ENCODE measurements around the gene CNNM4.
"Not testable (repeated sequence)": the region's sequence is repeated elsewhere in the genome, so short reads cannot be mapped to it uniquely, and the experiment has no call there.

CNNM4 gene

DNA sequence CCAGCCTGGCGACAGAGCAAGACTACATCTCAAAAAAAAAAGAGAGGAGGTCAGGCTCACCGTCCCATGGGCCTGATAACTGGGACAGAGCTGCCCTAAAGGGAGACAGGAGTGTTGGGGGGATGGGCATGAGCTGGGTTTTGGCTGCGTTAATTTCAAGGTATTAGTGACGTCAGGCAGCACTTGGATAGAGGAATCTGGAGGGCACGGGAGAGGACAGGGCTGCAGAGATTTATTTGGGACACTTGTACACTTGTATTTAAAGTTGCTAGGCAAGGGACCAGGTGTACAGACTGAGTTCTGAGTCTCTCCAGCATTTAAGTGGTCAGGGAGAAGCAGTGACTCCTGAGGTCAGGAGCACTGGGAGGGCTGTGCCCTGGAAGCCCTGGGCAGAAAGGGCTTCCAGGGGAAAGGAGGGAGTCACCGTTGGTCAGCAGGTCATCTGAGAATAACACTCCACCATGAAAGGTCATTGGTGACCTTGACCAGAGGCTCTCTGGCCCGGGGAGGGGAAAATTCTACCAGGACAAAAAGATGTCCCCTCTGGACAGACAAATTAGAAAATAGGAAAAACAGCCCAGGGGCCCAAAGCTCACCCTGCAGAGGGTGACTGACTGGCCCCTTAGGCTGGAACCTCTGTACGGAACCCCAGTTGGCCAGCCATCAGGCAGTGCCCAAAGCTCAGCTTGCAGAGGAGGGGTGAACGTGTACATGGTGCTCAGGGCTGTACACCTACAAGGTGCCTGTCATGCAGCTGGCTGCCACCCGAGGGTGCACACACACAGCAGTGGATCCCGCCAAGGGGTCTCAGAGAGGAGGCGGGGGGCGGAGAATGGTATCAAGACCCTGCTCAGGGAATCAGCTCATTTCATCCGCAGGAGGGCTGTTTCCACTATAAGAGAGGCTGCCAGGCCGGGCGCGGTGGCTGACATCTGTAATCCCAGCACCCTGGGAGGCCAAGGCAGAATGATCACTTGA, 32.4 kb downstream of the CNNM4 start:
- DNase-seq (ENCODE audit: low read depth in 2 of 2), result no peak

DNA sequence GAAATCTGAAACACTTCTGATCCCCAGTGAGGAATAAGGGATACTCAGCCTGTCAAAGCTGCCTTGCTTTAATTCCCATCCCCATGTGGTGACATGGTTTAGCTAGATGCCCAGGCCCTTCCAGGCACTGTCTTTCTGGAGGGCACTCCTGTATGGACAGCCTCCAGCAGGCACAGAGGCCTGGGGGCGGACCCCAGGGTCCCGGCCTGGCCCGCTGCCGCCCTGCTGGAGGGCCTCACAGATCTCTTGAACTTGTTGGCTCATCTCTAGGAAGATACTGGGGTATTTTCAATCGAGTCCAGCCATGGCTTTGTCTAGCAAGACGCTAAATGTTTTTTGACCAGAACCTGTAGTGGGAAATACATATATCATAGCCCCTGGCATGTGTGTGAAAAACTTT, 34.4 kb downstream of the CNNM4 start:
- DNase-seq (ENCODE audit: low read depth in 2 of 2), result no peak

DNA sequence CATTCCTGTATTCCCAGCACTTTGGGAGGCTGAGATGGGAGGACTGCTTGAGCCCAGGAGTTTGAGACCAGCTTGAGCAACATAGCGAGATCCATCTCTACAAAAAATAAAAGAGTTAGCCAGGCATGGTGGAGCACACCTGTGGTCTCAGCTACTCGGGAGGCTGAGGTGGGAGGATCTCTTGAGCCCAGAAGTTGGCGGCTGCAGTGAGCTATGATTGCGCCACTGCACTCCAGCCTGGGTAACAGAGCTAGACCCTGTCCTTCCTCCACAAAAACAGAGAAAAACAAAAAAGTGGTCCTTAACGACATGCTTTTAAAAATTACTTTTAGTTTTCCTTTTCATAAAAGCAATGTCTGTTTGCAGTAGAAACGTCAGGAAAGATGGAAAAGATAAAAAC, 35.8 kb downstream of the CNNM4 start:
- DNase-seq (ENCODE audit: low read depth in 2 of 2), result not testable (repeated sequence)

DNA sequence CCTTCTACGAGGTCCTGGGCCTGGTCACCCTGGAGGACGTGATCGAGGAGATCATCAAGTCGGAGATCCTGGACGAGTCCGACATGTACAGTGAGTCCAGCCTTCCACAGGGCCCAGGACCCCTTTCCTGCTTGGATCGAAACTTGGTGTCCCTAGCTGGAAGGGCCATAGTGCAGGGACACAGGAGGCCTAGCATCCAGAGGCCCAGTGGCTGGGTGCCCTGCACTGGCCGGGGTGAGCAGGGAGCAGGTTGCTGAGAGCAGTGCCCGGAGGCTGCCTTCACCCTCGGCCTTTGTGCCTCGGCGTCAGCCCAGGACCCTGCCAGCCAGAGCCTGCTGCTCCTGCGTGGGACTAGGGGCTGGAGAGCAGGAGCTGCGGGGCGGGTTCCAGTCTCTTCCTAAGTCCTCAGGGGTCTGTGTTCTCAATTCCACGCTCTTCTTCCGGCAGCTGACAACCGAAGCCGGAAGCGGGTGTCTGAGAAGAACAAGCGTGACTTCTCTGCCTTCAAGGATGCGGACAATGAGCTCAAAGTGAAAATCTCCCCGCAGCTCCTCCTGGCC, 36.4 kb downstream of the CNNM4 start:
- no peak for DNase-seq (ENCODE audit: low read depth in 2 of 2)

DNA sequence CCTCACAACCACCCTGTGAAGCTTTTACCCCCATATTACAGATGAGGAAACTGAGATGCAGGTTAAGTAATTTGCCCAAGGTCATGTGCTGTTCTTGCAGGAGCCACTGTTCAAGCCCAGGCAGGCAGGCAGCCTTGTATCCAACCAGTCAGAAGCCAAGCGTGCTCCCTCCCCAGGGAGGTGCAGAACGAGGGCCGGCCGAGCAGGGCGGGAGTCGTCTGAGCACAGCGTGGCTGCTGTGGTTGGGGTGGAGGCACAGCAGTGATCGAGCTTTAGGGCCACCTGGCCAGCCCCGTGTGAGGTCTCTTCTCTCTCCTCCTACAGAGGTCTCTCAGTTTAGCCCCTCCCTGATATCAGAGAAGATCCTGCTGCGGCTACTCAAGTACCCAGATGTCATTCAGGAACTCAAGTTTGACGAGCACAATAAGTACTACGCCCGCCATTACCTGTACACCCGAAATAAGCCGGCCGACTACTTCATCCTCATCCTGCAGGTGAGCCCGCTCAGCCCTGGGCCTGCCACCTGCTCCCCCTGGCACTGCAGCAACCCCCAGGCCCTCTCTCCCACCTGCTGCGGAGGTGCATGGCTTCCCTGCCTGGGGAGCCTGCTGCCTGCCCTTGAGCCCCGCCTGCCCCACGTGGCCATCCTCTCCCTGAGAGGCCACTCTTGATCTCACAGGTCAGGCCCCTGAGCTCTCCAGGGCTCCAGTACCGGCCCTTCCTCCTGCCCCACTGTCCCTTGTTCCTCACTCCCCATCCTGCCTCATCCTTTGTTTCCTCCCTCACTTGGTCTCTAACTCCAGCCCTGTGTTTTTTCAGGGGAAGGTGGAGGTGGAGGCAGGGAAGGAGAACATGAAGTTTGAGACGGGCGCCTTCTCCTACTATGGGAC, 38.3 kb downstream of the CNNM4 start:
- DNase-seq (ENCODE audit: low read depth in 2 of 2), result no peak

DNA sequence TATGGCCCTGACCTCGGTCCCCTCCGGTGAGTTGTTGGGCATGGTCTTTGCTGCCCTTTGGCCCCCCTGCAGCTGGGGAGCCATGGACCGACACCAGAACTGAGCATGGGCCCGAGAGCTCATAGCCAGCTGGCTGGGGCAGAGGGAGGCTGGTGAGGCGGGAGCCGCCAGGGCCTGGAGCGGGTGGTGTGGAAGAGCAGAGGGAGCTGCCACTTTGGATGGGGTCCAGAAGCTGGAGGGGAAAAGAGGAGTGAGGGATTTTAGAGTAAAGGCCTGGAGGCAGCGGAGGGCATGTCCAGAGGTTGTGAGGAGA, 38.9 kb downstream of the CNNM4 start:
- DNase-seq (ENCODE audit: low read depth in 2 of 2), result no peak

DNA sequence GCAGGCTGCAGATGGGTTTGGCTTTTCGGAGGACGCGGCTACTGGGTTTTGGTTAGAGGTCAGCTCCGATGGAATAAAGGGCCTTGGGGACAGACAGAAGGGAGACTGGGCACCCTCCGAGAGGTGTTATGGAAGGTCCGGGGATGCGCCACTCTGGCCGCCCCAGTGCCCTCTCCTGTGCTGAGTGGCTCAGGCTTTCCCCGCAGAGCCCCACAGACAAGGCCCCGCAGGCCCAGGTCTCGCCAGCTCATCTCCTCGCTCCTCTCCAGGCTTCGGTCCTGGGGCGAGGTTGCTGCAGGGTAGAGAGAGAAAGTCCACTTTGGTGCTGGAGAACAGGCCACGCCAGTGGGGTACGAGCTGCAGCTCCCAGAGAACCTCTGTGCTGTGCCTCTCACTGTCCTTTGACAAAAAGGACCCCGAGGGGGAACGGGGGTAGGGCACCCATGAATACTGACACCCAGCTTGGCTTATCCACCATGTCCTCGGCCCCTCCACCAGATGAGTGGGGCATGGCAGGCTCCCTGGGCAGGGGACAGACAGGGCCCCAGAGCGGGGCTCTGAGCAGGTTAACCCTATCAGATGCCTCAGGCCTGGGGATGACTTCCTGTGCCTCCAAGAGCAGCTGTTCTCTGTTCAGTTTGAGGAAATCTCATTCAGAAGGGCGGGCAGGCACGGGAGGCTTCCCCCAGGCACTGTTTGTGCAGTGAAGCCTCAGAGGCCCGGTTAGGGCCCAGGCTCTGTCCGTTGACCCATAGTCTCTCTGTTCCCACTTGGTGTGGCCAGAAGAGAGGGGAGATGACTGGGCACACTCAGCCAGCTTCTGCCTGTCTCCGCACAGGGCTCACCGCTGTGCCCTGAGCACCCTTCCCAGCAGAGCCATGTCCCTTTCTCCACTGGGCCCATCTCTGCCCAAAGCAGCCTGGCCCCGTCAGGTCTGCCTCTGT, 39.6 kb downstream of the CNNM4 start:
- no peak for DNase-seq (ENCODE audit: low read depth in 2 of 2)

DNA sequence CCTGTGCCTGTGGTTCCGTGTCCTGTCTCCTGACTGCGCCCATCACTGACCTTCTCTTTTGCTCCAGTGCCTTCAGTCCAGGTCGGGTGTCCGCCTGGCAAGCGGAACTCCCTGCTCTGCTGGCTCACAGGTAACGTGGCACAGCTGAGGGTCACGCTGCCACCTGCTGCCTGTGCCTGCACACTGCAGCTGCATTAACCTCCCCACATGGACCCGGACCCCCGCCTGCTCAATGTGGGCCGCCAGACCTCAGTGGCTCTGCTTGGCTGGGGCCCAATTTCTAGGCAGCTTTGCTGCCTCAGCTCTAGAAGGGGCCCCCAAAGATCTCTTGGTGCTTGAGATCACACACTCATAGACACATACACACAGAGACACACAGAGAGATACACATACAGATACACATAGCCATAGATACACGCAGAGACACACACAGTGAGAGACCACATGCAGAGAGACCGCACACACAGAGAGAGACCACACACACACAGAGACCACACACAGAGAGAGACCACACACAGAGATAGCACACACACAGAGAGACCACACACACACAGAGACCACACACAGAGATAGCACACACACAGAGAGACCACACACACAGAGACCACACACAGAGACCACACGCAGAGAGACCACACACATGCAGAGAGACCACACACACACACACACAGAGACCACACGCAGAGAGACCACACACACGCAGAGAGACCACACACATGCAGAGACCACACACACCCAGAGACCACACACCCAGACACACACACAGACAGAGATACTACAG, 40.5 kb downstream of the CNNM4 start:
- peak; percentile 64 to 68 for DNase-seq (ENCODE audit: low read depth in 2 of 2)

DNA sequence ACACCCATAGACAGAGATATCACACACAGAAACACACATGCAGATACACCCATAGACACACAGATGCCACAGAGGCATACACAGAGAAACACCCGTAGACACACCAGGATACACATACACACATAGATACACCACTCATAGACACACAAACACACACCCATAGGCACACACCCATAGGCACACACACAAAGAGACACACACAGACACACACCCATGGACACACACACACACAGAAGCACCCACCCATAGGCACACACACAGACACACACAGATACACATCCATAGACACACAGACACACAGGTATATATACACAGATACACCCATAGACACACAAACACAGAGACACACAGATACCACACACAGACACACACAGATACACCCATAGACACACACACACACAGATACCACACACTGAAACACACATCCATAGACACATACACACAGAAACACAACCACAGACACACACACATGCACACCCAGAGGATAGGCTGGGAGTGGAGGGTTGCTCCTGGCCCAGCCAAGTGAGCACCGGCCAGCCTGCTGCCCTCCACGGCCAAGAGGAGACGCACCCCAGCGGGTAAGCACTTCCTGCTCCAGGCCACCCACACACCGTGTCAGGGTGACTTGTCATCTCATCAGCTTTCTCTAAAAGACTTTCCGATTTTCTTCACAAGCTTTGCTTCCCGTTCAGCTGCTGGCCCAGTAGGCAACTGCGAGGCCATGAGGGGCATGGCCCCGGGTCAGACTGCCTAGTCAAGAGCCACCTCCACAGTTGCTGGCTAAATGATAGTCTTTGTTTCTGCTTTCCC, 41.3 kb downstream of the CNNM4 start:
- no peak for DNase-seq (ENCODE audit: low read depth in 2 of 2)

DNA sequence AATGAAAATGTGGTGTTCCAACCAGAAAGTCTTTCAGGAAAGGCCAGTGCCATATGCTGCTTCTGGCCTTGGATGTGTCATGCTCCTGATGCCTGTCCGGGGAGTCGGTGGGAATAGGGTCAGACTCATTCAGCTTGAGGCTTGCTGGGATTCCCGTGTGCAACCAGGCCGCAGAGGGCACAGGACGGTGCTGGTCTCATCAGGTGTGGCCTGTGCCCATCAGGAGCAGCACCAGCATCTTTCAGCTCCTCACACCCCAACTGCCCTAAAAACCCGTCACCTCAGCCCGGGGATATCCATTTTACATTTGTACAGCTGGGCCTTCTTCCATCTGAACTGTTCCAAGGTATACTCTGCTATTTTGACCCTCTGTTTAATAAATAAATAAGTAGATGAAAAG, 42.0 kb downstream of the CNNM4 start:
- DNase-seq (ENCODE audit: low read depth in 2 of 2), result no peak

DNA sequence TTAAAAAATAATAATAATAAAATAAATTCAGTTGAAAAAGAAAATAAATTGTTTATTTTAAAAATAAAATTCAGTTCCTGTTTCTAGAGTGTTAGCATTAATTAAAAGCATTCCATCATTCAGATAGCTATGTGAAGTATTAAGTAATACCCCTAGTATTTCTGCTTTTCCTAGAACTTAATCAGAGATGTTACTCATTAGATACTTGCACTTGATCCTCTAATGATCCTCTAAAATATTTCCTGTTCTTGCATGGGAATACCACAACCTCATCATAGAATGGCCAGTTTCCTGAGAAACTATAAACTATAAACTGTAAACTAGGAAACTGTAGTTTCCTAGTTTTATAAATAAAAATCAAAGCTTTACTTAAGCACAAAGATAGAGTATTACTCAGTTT, 44.3 kb downstream of the CNNM4 start:
- no peak for DNase-seq (ENCODE audit: low read depth in 2 of 2)

DNA sequence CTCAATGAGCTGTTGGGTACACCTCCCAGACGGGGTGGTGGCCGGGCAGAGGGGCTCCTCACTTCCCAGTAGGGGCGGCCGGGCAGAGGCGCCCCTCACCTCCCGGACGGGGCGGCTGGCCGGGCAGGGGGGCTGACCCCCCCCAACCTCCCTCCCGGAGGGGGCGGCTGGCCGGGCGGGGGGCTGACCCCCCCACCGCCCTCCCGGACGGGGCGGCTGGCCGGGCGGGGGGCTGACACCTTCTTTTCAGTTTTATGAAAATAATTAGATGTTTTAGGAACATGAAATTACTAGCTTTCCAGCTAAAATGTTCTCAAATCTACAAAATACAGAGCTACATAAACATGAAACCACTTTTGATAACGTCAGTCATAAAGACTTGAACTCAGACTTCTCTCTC, 45.2 kb downstream of the CNNM4 start:
- DNase-seq (ENCODE audit: low read depth in 2 of 2), result not testable (repeated sequence)

DNA sequence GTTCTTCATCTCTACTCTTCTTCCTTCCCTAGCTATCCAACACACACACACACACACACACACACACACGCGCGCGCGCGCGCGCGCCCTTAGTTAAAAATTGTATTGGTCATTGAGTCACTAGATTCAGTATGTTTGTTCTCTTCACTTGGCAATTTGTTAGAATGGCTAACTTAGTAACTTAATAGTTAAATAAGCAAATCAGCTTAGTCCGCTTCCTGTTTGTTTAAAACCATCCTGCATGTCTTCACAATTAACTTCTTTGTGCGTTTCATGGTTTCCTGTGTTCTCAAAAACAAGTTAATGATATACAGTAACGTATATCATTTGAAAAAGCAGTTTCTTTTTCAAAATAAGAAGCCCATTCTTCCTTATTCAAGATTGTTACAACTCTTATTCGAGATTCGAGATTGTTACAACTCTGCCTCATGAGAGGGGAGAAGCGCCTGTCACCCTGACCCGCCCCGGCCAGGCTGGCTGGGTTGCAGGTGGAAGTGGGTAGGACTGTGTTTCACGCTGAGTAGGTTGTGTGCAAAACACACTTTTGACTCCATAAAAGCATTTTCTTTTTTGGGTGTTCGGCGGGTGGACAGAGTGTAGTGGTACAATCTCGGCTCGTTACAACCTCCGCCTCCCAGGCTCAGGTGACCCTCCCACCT, 45.9 kb downstream of the CNNM4 start:
- DNase-seq (ENCODE audit: low read depth in 2 of 2), result no peak

DNA sequence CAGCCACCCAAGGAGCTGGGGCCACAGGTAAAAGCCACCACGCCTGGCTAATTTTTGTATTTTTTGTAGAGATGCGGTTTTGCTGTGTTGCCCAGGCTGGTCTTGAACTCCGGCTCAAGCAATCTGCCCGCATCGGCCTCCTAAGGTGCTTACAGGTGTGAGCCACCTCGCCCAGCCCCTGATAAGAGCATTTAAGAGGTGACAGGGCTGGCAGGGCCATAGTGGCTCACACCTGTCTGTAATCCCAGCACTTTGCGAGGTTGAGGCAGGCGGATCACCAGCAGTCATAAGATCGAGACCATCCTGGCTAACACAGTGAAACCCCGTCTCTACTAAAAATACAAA, 46.4 kb downstream of the CNNM4 start:
- DNase-seq (ENCODE audit: low read depth in 2 of 2), result no peak

DNA sequence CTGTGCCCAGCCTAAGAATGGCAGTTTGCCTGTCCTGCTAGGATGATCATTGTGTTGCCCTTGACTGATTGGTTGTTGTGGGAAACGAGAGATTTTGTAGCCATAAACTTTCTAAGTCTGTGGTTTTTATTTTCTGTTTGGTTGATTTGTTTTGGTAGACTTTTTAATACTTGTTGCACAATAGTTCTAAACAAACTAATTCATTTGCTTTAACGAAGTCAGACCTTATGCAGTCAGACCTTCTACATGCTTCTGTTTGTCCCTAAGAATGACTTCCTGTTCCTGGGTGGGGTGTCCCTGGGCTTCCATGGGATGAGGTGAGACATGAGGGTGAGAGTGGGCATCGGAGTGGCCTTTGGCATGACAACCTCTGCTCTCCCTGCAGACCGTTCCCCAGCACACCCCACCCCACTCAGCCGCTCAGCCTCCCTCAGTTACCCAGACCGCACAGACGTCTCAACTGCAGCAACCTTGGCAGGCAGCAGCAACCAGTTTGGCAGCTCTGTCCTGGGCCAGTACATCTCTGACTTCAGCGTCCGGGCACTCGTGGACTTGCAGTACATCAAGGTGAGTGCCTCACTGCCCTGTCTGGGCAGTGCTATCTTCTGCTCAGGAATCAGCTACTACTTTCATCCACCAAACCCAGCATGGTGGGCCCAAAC, 47.6 kb downstream of the CNNM4 start:
- no peak for DNase-seq (ENCODE audit: low read depth in 2 of 2)

DNA sequence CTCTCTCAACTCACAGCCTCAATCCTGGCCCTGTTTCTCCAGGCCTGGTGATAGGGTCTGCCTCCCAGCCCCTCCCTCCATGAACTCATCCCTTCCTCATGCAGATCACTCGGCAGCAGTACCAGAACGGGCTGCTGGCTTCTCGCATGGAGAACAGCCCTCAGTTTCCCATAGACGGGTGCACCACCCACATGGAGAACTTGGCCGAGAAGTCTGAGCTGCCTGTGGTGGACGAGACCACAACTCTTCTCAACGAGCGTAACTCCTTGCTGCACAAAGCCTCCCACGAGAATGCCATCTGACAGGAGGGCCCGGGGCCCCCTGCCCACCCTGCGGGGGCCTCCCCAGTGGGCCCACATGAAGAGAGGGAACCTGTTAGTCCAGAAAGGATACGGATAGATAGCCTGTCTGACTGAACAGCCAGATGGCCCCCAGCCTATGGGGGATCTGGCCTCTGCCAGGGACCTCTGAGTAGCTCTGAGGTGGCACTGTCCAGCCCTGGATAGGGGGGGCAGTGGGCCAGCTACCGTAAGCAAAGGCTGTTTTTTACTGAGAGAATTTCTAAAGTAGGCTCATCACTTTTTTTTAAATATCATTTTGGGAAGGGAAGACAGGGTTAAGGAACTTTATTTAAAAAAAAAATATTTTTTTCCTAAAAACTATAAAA, 48.6 kb downstream of the CNNM4 start:
- no peak for DNase-seq (ENCODE audit: low read depth in 2 of 2)

DNA sequence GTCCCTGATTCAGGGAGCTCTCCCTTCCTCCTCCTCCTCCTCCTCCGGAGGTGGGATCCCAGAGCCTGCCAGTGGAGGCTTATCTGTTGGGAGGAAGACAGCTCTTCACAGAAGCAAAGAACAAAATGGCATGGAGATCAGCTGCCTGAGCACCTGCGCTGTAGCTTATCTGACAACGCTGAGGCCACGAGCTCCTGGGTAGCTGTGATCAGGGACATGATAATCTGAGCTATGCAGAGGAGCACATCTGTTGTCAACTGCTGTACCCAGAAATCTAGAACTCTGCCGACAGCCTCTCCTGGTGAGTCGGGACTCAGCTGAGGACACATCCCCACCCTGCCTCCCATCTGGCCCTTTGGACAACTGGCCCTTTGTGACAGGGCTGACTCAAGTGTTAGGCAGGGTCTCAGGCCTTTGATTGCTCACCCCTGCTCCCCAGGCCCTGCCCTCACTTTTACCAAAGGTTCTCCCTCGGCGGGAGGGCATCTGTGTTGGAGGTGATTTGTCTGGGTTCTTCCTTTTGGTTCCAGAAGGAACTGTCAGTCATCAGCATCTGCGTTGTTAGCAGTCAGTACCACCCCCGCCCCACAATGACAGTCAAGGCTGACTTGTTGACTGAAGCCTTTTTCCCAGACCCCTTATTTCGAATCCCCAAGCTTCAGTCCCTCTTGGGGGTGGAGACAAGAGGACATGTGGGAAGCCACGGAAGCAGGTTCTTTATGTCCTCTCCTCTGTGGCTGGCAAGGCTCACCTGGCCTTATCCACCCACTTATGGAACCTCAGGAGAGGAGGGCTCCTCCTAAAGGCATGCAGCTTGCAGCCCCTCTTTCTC, 49.5 kb downstream of the CNNM4 start:
- no peak for DNase-seq (ENCODE audit: low read depth in 2 of 2)

All from stimulated activated CD8-positive, alpha-beta memory T cell treated with anti-CD3 and anti-CD28 coated beads, Interleukin-2, amount 100 ng/mL, for 48 hours (primary cell).